HepG2 (cell line): ENCODE data around the gene PREX1. TPM values are rescaled to one million over a fixed set of nuclear protein-coding genes. Genes with fewer than 3 reads are reported as not detected.

Source experiments
- AHR ChIP-seq: IDR thresholded peaks from 2 replicates; pipeline ENCODE4 v1.6.1; 2018; ENCODE audit warnings: missing genetic modification reagents, missing compliant biosample characterization
- ELF4 ChIP-seq: sonication (generic); formaldehyde crosslinking; IDR thresholded peaks from 2 replicates; pipeline ENCODE4 v1.5.0; 2020; ENCODE audit warnings: missing genetic modification reagents, mild to moderate bottlenecking, moderate library complexity, borderline replicate concordance
- ETV5 ChIP-seq: IDR thresholded peaks from 2 replicates; pipeline ENCODE4 v1.6.1; 2018; ENCODE audit warnings: missing biosample characterization, missing genetic modification reagents, inconsistent platforms, borderline replicate concordance
- HCFC1 ChIP-seq: fragments of 150-350 bp; IDR thresholded peaks from 2 replicates; pipeline ENCODE4 v1.6.1; 2014; ENCODE audit warnings: low read depth, low read length
- HDAC2 ChIP-seq: sonication (generic); formaldehyde crosslinking; IDR thresholded peaks from 2 replicates; pipeline ENCODE4 v1.4.0; 2020; ENCODE audit warnings: missing genetic modification reagents
- HNRNPH1 ChIP-seq: fragments of 200-400 bp; formaldehyde crosslinking; optimal IDR thresholded peaks from 2 replicates; pipeline ENCODE3; 2017; ENCODE audit warnings: mild to moderate bottlenecking, low read depth, low read length
- JUNB ChIP-seq: sonication (generic); formaldehyde crosslinking; IDR thresholded peaks from 2 replicates; pipeline ENCODE4 v1.8.0; 2022; ENCODE audit warnings: missing genetic modification reagents, mild to moderate bottlenecking, borderline replicate concordance
- MTF2 ChIP-seq: sonication (generic); formaldehyde crosslinking; IDR thresholded peaks from 2 replicates; pipeline ENCODE4 v1.5.0; 2020; ENCODE audit warnings: missing genetic modification reagents, borderline replicate concordance
- NR3C1 ChIP-seq: sonication (generic); formaldehyde crosslinking; IDR thresholded peaks from 2 replicates; pipeline ENCODE4 v1.4.0; 2020; ENCODE audit warnings: missing genetic modification reagents
- PAWR ChIP-seq: sonication (generic); formaldehyde crosslinking; IDR thresholded peaks from 2 replicates; pipeline ENCODE4 v1.4.0; 2020; ENCODE audit warnings: missing genetic modification reagents, mild to moderate bottlenecking, borderline replicate concordance
- SMAD3 ChIP-seq: sonication (generic); formaldehyde crosslinking; IDR thresholded peaks from 2 replicates; pipeline ENCODE4 v1.4.0; 2020; ENCODE audit warnings: missing genetic modification reagents
- YEATS2 ChIP-seq: sonication (generic); formaldehyde crosslinking; IDR thresholded peaks from 2 replicates; pipeline ENCODE4 v1.4.0; 2020; ENCODE audit warnings: missing genetic modification reagents, borderline replicate concordance
- ZBTB38 ChIP-seq: sonication (generic); formaldehyde crosslinking; IDR thresholded peaks from 2 replicates; pipeline ENCODE4 v1.5.1; 2020; ENCODE audit warnings: mild to moderate bottlenecking, missing genetic modification reagents
- ZNF121 ChIP-seq: sonication (generic); formaldehyde crosslinking; IDR thresholded peaks from 2 replicates; pipeline ENCODE4 v1.5.0; 2020; ENCODE audit warnings: mild to moderate bottlenecking, missing genetic modification reagents
- ZNF33A ChIP-seq: sonication (generic); formaldehyde crosslinking; IDR thresholded peaks from 2 replicates; pipeline ENCODE4 v1.5.1; 2020; ENCODE audit warnings: missing genetic modification reagents, mild to moderate bottlenecking, moderate library complexity, borderline replicate concordance
- ZNF510 ChIP-seq: sonication (generic); formaldehyde crosslinking; IDR thresholded peaks from 2 replicates; pipeline ENCODE4 v1.4.0; 2020; ENCODE audit warnings: low read depth, mild to moderate bottlenecking, missing genetic modification reagents
- ZNF777 ChIP-seq: sonication (generic); formaldehyde crosslinking; IDR thresholded peaks from 2 replicates; pipeline ENCODE4 v1.4.0; 2020; ENCODE audit warnings: missing genetic modification reagents
- ZNF792 ChIP-seq: IDR thresholded peaks from 2 replicates; pipeline ENCODE4 v1.6.1; 2016
- ZNF83 ChIP-seq: sonication (generic); formaldehyde crosslinking; IDR thresholded peaks from 2 replicates; pipeline ENCODE4 v1.4.0; 2020; ENCODE audit warnings: missing genetic modification reagents, mild to moderate bottlenecking, borderline replicate concordance
- ZSCAN25 ChIP-seq: sonication (generic); formaldehyde crosslinking; IDR thresholded peaks from 2 replicates; pipeline ENCODE4 v1.8.0; 2022; ENCODE audit warnings: mild to moderate bottlenecking, missing genetic modification reagents
- polyA plus RNA-seq, 8 experiments: library from polyadenylated mRNA; depleted of rRNA in 3 of 8; stranded (reverse) in 7 of 8; unstranded in 1 of 8; fragments of >200 nt; fragmentation: Illumina TruSeq in 4 of 8; extraction: Trizol in 4 of 8; gene quantifications; 2 replicates each; pipeline versions ENCODE4 v1.2.1 to v1.2.3, GENCODE V29; 2011 to 2016; ENCODE audit warnings: low read depth in 4 of 8, missing spikeins in 1 of 8, mixed read lengths in 1 of 8; ENCODE audit not compliant: insufficient read depth in 1 of 8
- total RNA-seq, 5 experiments: library from RNA; depleted of rRNA; stranded (reverse); fragments of >200 nt; fragmentation: Illumina TruSeq; extraction: Trizol; gene quantifications; 2 replicates each; pipeline ENCODE4 v1.2.3, GENCODE V29; 2016; ENCODE audit warnings: low read depth in 1 of 5
- TF ChIP-seq, protein P1 (sequence below): sonication (generic); formaldehyde crosslinking; IDR thresholded peaks from 2 replicates; pipeline ENCODE4 v1.4.0; 2020; ENCODE audit warnings: mild to moderate bottlenecking, missing genetic modification reagents
- TF ChIP-seq, protein P2 (sequence below): sonication (generic); formaldehyde crosslinking; IDR thresholded peaks from 2 replicates; pipeline ENCODE4 v1.5.0; 2020; ENCODE audit warnings: missing genetic modification reagents
- TF ChIP-seq, protein P3 (sequence below): sonication (generic); formaldehyde crosslinking; IDR thresholded peaks from 2 replicates; pipeline ENCODE4 v1.4.0; 2020; ENCODE audit warnings: missing genetic modification reagents
- TF ChIP-seq, protein P4 (sequence below): IDR thresholded peaks from 2 replicates; pipeline ENCODE4 v1.6.1; 2016; ENCODE audit warnings: control low read depth

PREX1 gene
- total and polyA plus RNA-seq, 2 of the 13 experiments (the other 11 are each of a cell fraction or from before 2014, with no cell fraction given) = 0.02 to 0.04 TPM

DNA sequence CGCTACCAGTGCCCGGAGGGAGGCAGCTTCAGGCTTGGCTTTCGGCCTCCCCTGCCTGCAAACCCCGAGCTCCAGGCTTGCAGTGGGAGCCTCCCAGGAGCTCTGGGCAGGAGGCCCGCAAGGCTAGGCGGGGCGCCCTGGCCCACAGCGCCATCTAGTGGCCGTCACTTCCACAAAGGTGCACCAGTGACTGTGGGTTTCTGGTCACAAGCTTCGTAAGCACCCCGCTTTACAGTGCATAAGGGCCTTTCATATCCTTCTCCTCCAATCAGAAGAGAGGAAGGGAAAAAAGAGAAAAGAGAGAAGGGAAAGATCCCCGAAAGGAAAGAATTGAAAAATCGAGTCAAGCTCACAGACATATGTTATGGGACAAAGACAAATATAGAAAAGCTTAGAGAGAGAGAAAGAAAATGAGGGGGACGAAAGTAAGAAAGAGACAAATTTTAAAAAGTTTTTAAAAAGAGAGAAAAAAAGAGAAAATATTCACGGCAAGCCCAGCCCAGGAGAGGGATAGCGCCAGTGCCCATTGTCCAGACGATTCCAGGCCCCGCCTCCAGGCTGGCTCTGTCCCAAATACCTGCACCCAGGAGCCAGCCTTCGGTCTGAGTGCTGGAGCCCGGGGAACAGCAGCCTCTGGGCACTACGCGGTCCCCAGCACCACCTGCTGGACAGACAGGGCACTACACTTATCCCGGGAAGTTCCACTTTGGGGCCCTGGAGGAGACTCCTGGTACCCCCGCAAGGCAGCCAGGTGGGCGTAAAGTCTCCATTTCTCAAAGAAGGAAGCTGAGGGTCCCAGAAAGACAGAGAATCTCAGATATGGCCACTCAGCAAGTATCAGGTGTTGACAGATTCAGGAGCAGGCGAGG, 207.1 kb downstream of the PREX1 start (continued):
- TF ChIP-seq, protein P1, sequence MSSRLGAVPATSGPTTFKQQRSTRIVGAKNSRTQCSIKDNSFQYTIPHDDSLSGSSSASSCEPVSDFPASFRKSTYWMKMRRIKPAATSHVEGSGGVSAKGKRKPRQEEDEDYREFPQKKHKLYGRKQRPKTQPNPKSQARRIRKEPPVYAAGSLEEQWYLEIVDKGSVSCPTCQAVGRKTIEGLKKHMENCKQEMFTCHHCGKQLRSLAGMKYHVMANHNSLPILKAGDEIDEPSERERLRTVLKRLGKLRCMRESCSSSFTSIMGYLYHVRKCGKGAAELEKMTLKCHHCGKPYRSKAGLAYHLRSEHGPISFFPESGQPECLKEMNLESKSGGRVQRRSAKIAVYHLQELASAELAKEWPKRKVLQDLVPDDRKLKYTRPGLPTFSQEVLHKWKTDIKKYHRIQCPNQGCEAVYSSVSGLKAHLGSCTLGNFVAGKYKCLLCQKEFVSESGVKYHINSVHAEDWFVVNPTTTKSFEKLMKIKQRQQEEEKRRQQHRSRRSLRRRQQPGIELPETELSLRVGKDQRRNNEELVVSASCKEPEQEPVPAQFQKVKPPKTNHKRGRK (CRISPR knock-in tag) = peak; percentile 90; the same call in 1 of the 2 replicates
- TF ChIP-seq, protein P2, sequence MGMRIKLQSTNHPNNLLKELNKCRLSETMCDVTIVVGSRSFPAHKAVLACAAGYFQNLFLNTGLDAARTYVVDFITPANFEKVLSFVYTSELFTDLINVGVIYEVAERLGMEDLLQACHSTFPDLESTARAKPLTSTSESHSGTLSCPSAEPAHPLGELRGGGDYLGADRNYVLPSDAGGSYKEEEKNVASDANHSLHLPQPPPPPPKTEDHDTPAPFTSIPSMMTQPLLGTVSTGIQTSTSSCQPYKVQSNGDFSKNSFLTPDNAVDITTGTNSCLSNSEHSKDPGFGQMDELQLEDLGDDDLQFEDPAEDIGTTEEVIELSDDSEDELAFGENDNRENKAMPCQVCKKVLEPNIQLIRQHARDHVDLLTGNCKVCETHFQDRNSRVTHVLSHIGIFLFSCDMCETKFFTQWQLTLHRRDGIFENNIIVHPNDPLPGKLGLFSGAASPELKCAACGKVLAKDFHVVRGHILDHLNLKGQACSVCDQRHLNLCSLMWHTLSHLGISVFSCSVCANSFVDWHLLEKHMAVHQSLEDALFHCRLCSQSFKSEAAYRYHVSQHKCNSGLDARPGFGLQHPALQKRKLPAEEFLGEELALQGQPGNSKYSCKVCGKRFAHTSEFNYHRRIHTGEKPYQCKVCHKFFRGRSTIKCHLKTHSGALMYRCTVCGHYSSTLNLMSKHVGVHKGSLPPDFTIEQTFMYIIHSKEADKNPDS (CRISPR knock-in tag) = no peak
- TF ChIP-seq SMAD3 (CRISPR knock-in tag) (peak; percentile 53; the same call in 1 of the 2 replicates), ELF4 (no peak), HDAC2 (peak; percentile 19; the same call in 1 of the 2 replicates), ZNF777 (CRISPR knock-in tag) (0 out of 2 replicates have a peak, but pooled peaks have one; percentile 51), ZNF510 (CRISPR knock-in tag) (no peak), HNRNPH1 (no peak), YEATS2 (0 out of 2 replicates have a peak, but pooled peaks have one; percentile 10), ZNF121 (CRISPR knock-in tag) (no peak), MTF2 (CRISPR knock-in tag) (no peak), ETV5 (CRISPR knock-in tag) (peak; percentile 21; the same call in 1 of the 2 replicates), HCFC1 (0 out of 2 replicates have a peak, but pooled peaks have one; percentile 15), ZNF33A (peak; percentile 71; the same call in 1 of the 2 replicates), ZBTB38 (no peak), JUNB (CRISPR knock-in tag) (no peak), AHR (CRISPR knock-in tag) (peak; percentile 68; the same call in 1 of the 2 replicates), ZNF83 (peak; percentile 13; the same call in 1 of the 2 replicates), NR3C1 (no peak), PAWR (CRISPR knock-in tag) (0 out of 2 replicates have a peak, but pooled peaks have one; percentile 58), ZSCAN25 (CRISPR knock-in tag) (peak; percentile 41), ZNF792 (CRISPR knock-in tag) (peak; percentile 43; the same call in 1 of the 2 replicates)
- TF ChIP-seq, protein P3, sequence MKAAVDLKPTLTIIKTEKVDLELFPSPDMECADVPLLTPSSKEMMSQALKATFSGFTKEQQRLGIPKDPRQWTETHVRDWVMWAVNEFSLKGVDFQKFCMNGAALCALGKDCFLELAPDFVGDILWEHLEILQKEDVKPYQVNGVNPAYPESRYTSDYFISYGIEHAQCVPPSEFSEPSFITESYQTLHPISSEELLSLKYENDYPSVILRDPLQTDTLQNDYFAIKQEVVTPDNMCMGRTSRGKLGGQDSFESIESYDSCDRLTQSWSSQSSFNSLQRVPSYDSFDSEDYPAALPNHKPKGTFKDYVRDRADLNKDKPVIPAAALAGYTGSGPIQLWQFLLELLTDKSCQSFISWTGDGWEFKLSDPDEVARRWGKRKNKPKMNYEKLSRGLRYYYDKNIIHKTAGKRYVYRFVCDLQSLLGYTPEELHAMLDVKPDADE (CRISPR knock-in tag) = no peak
- TF ChIP-seq, protein P4, sequence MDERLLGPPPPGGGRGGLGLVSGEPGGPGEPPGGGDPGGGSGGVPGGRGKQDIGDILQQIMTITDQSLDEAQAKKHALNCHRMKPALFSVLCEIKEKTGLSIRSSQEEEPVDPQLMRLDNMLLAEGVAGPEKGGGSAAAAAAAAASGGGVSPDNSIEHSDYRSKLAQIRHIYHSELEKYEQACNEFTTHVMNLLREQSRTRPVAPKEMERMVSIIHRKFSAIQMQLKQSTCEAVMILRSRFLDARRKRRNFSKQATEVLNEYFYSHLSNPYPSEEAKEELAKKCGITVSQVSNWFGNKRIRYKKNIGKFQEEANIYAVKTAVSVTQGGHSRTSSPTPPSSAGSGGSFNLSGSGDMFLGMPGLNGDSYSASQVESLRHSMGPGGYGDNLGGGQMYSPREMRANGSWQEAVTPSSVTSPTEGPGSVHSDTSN (CRISPR knock-in tag) = no peak
